Aorta (tissue), 5 donors: ENCODE measurements around the gene KLHDC8A. TPM values are rescaled to one million over a fixed set of nuclear protein-coding genes. Genes with fewer than 3 reads are reported as not detected.

Experiments used
- ATAC-seq: fragments of 200-7000 bp; cut with Tn5 transposase; one replicate; pipeline ENCODE4 v1.9.1; 2022; ENCODE audit warnings: moderate library complexity; ENCODE audit not compliant: low FRiP score
- DNase-seq, 2 donors: peaks; one replicate each; pipeline ENCODE4 v3.0.0-alpha.2; 2020
- H3K27ac ChIP-seq, 2 donors: one replicate each; pipeline ENCODE4 v1.5.1; 2013; ENCODE audit warnings: low read length in 2 of 2, mild to moderate bottlenecking in 2 of 2, moderate library complexity in 2 of 2, control low read depth in 1 of 2, inconsistent platforms in 1 of 2, low read depth in 1 of 2
- H3K27me3 ChIP-seq, 2 donors: one replicate each; pipeline ENCODE4 v1.6.1; 2013; ENCODE audit warnings: control low read depth in 1 of 2, low read length in 1 of 2, mild to moderate bottlenecking in 1 of 2, moderate library complexity in 1 of 2; ENCODE audit not compliant: insufficient read depth in 2 of 2, control insufficient read depth in 1 of 2
- H3K36me3 ChIP-seq, 2 donors: one replicate each; pipeline ENCODE4 v1.6.1; 2013; ENCODE audit warnings: control low read depth in 1 of 2, low read length in 1 of 2, mild to moderate bottlenecking in 1 of 2; ENCODE audit not compliant: insufficient read depth in 2 of 2, control insufficient read depth in 1 of 2
- H3K4me1 ChIP-seq, 2 donors: one replicate each; pipeline ENCODE4 v1.6.1; 2013; ENCODE audit warnings: low read length in 2 of 2, control low read depth in 1 of 2, mild to moderate bottlenecking in 1 of 2, moderate library complexity in 1 of 2; ENCODE audit not compliant: insufficient read depth in 2 of 2, control insufficient read depth in 1 of 2
- H3K4me3 ChIP-seq, 2 donors: one replicate each; pipeline ENCODE4 v1.5.1; 2013; ENCODE audit warnings: low read length in 2 of 2, control low read depth in 1 of 2, mild to moderate bottlenecking in 1 of 2
- H3K9me3 ChIP-seq: one replicate; pipeline ENCODE4 v1.6.1; 2013; ENCODE audit warnings: mild to moderate bottlenecking, low read length; ENCODE audit not compliant: control insufficient read depth
- WGBS, 2 donors: extraction: QIAGEN DNeasy Blood & Tissue Kit; methylation state at CpG; one replicate each; pipeline ENCODE4 v1.1.7; 2013; 5-methylcytosine and 5-hydroxymethylcytosine counted together
- intact Hi-C, 2 donors: fragments of 100-400 bp; cut with DNase I; formaldehyde crosslinking; loops; one replicate each; pipeline versions ENCODE4 v1.14.2 to v1.15.0; 2022
- polyA plus RNA-seq, 2 donors: library from polyadenylated mRNA; stranded (reverse); fragments of 200-250 nt; gene quantifications; one replicate each; pipeline ENCODE4 v1.2.3, GENCODE V29; 2013
- total RNA-seq, 2 donors: library from RNA; stranded (reverse); fragmentation: NEBNext Ultra II Directional; extraction: Animal tissue kit (Norgen Biotek cat#: 25700); gene quantifications; one replicate each; pipeline ENCODE4 v1.2.1, GENCODE V29; 2021
- donor health status: healthy with polysubstance abuse.
- donor health status: Bipolar disorder and iron deficiency.
- donor health status: DM: no; HTN: no; CAD: no.
- donor health status: DM: no; HTN: no; CAD: no.
- donor health status: DM: yes; HTN: yes; CAD: no.

The KLHDC8A gene
- total and polyA plus RNA-seq, 4 donors, result 1.2 TPM; not detected in 3

- no peak for ATAC-seq
- intact Hi-C loops, result loop anchor here (5.0 kb wide), 2 partner anchors 79 to 129 kb away; no protein-coding TSS in a partner anchor
Measured at GRCh38 chr1:205353191-205353590, 3.5 kb downstream of the KLHDC8A start.

GRCh38 chr1:205351984-205352713, 4.6 kb downstream of the KLHDC8A start:
- Histone ChIP-seq H3K36me3 (no peaks in the 10 kb centered on the region), H3K4me1 (no peaks in the 10 kb centered on the region), H3K27ac (no peak overlapping the region), H3K4me3 (no peak overlapping the region), H3K27me3 (no peaks in the 10 kb centered on the region), H3K9me3 (peaks cover 1% of the 10 kb centered on the region)
- WGBS, 2 donors, result 65% methylated on average over 11 of the region's 11 CpGs
- DNase-seq (peak in 1 of 2 donors; percentile 64), ATAC-seq (no peak)
- intact Hi-C loops, result loop anchor here (5.0 kb wide), 2 partner anchors 80 to 130 kb away; no protein-coding TSS in a partner anchor

More at GRCh38 chr1:205353191-205353590, 3.5 kb downstream of the KLHDC8A start:
- Histone ChIP-seq H3K9me3 (peaks cover 1% of the 10 kb centered on the region), H3K27ac (no peak overlapping the region), H3K36me3 (no peaks in the 10 kb centered on the region), H3K4me3 (no peak overlapping the region), H3K4me1 (no peaks in the 10 kb centered on the region), H3K27me3 (no peaks in the 10 kb centered on the region)
- whole genome bisulfite sequencing, 2 donors, result 21 to 22% methylated on average over 4 of the region's 4 CpGs
- DNase-seq, result peak in 1 of 2 donors; percentile 19

GRCh38 chr1:205350691-205351141, 6.0 kb downstream of the KLHDC8A start:
- ATAC-seq (no peak), DNase-seq (no peak)
- no peak overlapping the region for H3K4me3 ChIP-seq
- H3K36me3 ChIP-seq, result no peaks in the 10 kb centered on the region
- H3K27ac ChIP-seq, result no peak overlapping the region
- no peaks in the 10 kb centered on the region for H3K27me3 ChIP-seq
- intact Hi-C loops, result loop anchor here (5.0 kb wide), 2 partner anchors 82 to 132 kb away; no protein-coding TSS in a partner anchor
- no peaks in the 10 kb centered on the region for H3K4me1 ChIP-seq
- 74 to 87% methylated on average over 8 of the region's 8 CpGs for WGBS, 2 donors
- H3K9me3 ChIP-seq, result no peaks in the 10 kb centered on the region

GRCh38 chr1:205350124-205350523, 6.6 kb downstream of the KLHDC8A start:
- H3K36me3 ChIP-seq, result no peaks in the 10 kb centered on the region
- no peak overlapping the region for H3K4me3 ChIP-seq
- no peaks in the 10 kb centered on the region for H3K27me3 ChIP-seq
- H3K27ac ChIP-seq, result no peak overlapping the region
- no peaks in the 10 kb centered on the region for H3K4me1 ChIP-seq
- no peaks in the 10 kb centered on the region for H3K9me3 ChIP-seq
- intact Hi-C loops, result loop anchor here (5.0 kb wide), 2 partner anchors 82 to 132 kb away; no protein-coding TSS in a partner anchor
- 87 to 92% methylated on average over 4 of the region's 4 CpGs for WGBS, 2 donors
- DNase-seq, result no peak
- no peak for ATAC-seq

- 77 to 78% methylated on average over 5 of the region's 5 CpGs for WGBS, 2 donors
- Histone ChIP-seq H3K27ac (no peak overlapping the region), H3K9me3 (no peaks in the 10 kb centered on the region), H3K4me1 (no peaks in the 10 kb centered on the region), H3K4me3 (no peak overlapping the region), H3K36me3 (no peaks in the 10 kb centered on the region), H3K27me3 (no peaks in the 10 kb centered on the region)
- ATAC-seq (no peak), DNase-seq (peak in 1 of 2 donors; percentile 33)
- intact Hi-C loops, result no loop called here
Measured at GRCh38 chr1:205348554-205349487, 7.9 kb downstream of the KLHDC8A start.

GRCh38 chr1:205346956-205347574, 9.7 kb downstream of the KLHDC8A start:
- Histone ChIP-seq H3K4me1 (no peaks in the 10 kb centered on the region), H3K27me3 (no peaks in the 10 kb centered on the region), H3K9me3 (no peaks in the 10 kb centered on the region), H3K27ac (no peak overlapping the region), H3K36me3 (no peaks in the 10 kb centered on the region), H3K4me3 (no peak overlapping the region)
- 91 to 95% methylated on average over 10 of the region's 10 CpGs for WGBS, 2 donors
- intact Hi-C loops, result no loop called here
- DNase-seq (no peak), ATAC-seq (no peak)

GRCh38 chr1:205345761-205346160, 11.0 kb downstream of the KLHDC8A start:
- Histone ChIP-seq H3K27ac (no peak overlapping the region), H3K9me3 (no peaks in the 10 kb centered on the region), H3K4me1 (no peaks in the 10 kb centered on the region), H3K4me3 (no peak overlapping the region), H3K36me3 (no peaks in the 10 kb centered on the region), H3K27me3 (no peaks in the 10 kb centered on the region)
- 92 to 97% methylated on average over 11 of the region's 11 CpGs for WGBS, 2 donors
- DNase-seq (no peak), ATAC-seq (no peak)
- intact Hi-C loops, result no loop called here
